CD14-positive monocyte (primary cell): ENCODE data around the gene PLCB2. TPM values are rescaled to one million over a fixed set of nuclear protein-coding genes. Genes with fewer than 3 reads are reported as not detected.
A peak's percentile ranks its signal among the peaks of the same experiment; 100 is the strongest.

Experiments used
- DNase-seq, 3 donors: peaks; one replicate each; pipeline ENCODE4 v3.0.0-alpha.2; 2011 to 2022
- H2AFZ ChIP-seq: 2 replicates; pipeline ENCODE4 v1.6.0; 2012; ENCODE audit warnings: mild to moderate bottlenecking, low read depth, low read length, inconsistent platforms; ENCODE audit not compliant: insufficient read depth, poor library complexity, severe bottlenecking
- H3K27ac ChIP-seq, 2 donors: 1 replicate in 1 of 2; 2 replicates in 1 of 2; pipeline ENCODE4 v1.5.1; 2012 to 2013; ENCODE audit warnings: low read length in 2 of 2, control low read depth in 1 of 2, inconsistent platforms in 1 of 2, low read depth in 1 of 2, mild to moderate bottlenecking in 1 of 2
- H3K27me3 ChIP-seq, 2 donors: one replicate each; pipeline versions ENCODE4 v1.6.0 to v1.6.1; 2011 to 2013; ENCODE audit warnings: low read length in 2 of 2; ENCODE audit not compliant: control insufficient read depth in 2 of 2, insufficient read depth in 2 of 2
- H3K36me3 ChIP-seq, 2 donors: replicated peaks in 1 of 2; 1 replicate in 1 of 2; 2 replicates in 1 of 2; pipeline versions ENCODE4 v1.5.1 to v1.6.1; 2012 to 2013; ENCODE audit warnings: low read length in 2 of 2, control low read depth in 1 of 2, inconsistent platforms in 1 of 2, mild to moderate bottlenecking in 1 of 2; ENCODE audit not compliant: insufficient read depth in 2 of 2, control insufficient read depth in 1 of 2
- H3K4me1 ChIP-seq, 2 donors: 1 replicate in 1 of 2; 2 replicates in 1 of 2; pipeline versions ENCODE4 v1.5.1 to v1.6.1; 2012 to 2013; ENCODE audit warnings: low read length in 2 of 2, control low read depth in 1 of 2, inconsistent platforms in 1 of 2, mild to moderate bottlenecking in 1 of 2, moderate library complexity in 1 of 2; ENCODE audit not compliant: insufficient read depth in 2 of 2, control insufficient read depth in 1 of 2
- H3K4me2 ChIP-seq: replicated peaks from 2 replicates; pipeline ENCODE3; 2012; ENCODE audit warnings: low read length, moderate library complexity, mild to moderate bottlenecking; ENCODE audit not compliant: poor library complexity, severe bottlenecking; ENCODE audit errors: extremely low read depth
- H3K4me3 ChIP-seq, 3 experiments: fragments of 200-600 bp in 1 of 3; sonication (generic) in 1 of 3; replicated peaks in 1 of 3; 1 replicate in 2 of 3; 2 replicates in 1 of 3; pipeline ENCODE4 v1.5.1; 2011 to 2013; ENCODE audit warnings: low read length in 3 of 3, mild to moderate bottlenecking in 3 of 3, control low read depth in 2 of 3, low read depth in 2 of 3, inconsistent platforms in 1 of 3, moderate library complexity in 1 of 3
- H3K79me2 ChIP-seq: 2 replicates; pipeline ENCODE4 v1.6.0; 2012; ENCODE audit warnings: mild to moderate bottlenecking, control low read depth, inconsistent platforms, low read length, moderate library complexity; ENCODE audit not compliant: insufficient read depth
- H3K9ac ChIP-seq: 2 replicates; pipeline ENCODE4 v1.6.0; 2017; ENCODE audit warnings: low read length, mild to moderate bottlenecking; ENCODE audit not compliant: insufficient read depth, poor library complexity, severe bottlenecking
- H3K9me3 ChIP-seq, 2 donors: replicated peaks in 1 of 2; 1 replicate in 1 of 2; 2 replicates in 1 of 2; pipeline versions ENCODE4 v1.5.1 to v1.6.1; 2012 to 2013; ENCODE audit warnings: low read length in 2 of 2, control low read depth in 1 of 2; ENCODE audit not compliant: control insufficient read depth in 1 of 2, insufficient read depth in 1 of 2
- H4K20me1 ChIP-seq: 2 replicates; pipeline ENCODE4 v1.6.0; 2012; ENCODE audit warnings: mild to moderate bottlenecking, low read length, control low read depth, moderate library complexity; ENCODE audit not compliant: insufficient read depth
- H3K27ac Mint-ChIP-seq, 7 donors: one replicate each; pipeline ENCODE4 v1.8.0; 2020; ENCODE audit warnings: mild to moderate bottlenecking in 7 of 7, mixed read lengths in 7 of 7, moderate library complexity in 6 of 7, inconsistent platforms in 2 of 7
- H3K27me3 Mint-ChIP-seq, 3 donors: one replicate each; pipeline ENCODE4 v1.8.0; 2021 to 2022; ENCODE audit warnings: low read depth in 3 of 3, mild to moderate bottlenecking in 3 of 3, mixed read lengths in 3 of 3, moderate library complexity in 3 of 3, inconsistent platforms in 1 of 3
- H3K36me3 Mint-ChIP-seq, 2 donors: one replicate each; pipeline ENCODE4 v1.8.0; 2020; ENCODE audit warnings: mixed read lengths in 2 of 2, inconsistent platforms in 1 of 2, mild to moderate bottlenecking in 1 of 2
- H3K4me1 Mint-ChIP-seq: one replicate; pipeline ENCODE4 v1.8.0; 2020; ENCODE audit warnings: mild to moderate bottlenecking, mixed read lengths
- H3K4me3 Mint-ChIP-seq, 2 donors: one replicate each; pipeline ENCODE4 v1.8.0; 2020; ENCODE audit warnings: mild to moderate bottlenecking in 2 of 2, mixed read lengths in 2 of 2, moderate library complexity in 1 of 2
- H3K9me3 Mint-ChIP-seq, 7 donors: one replicate each; pipeline ENCODE4 v1.8.0; 2020 to 2022; ENCODE audit warnings: mixed read lengths in 7 of 7, mild to moderate bottlenecking in 6 of 7, moderate library complexity in 6 of 7, inconsistent platforms in 2 of 7
- CTCF ChIP-seq: fragments of 200-600 bp; IDR thresholded peaks from one replicate; pipeline ENCODE4 v1.8.0; 2022; ENCODE audit warnings: antibody characterized with exemption, mild to moderate bottlenecking
- WGBS: methylation state at CpG from one replicate; pipeline ENCODE4 v1.1.5; 2013; ENCODE audit warnings: missing lambda C conversion rate; ENCODE audit not compliant: insufficient coverage; 5-methylcytosine and 5-hydroxymethylcytosine counted together
- intact Hi-C, 2 donors: fragments of 100-400 bp; cut with micrococcal nuclease; formaldehyde crosslinking; loops; one replicate each; pipeline versions ENCODE4 v1.15.0 to v1.15.1; 2023
- polyA plus RNA-seq, 3 donors: library from polyadenylated mRNA; depleted of rRNA in 1 of 3; unstranded in 2 of 3; stranded (reverse) in 1 of 3; fragments of 300-500 nt in 2 of 3; fragments of >200 nt in 1 of 3; fragmentation: Illumina TruSeq in 2 of 3; gene quantifications; 1 replicate in 2 of 3; 2 replicates in 1 of 3; pipeline ENCODE4 v1.2.3, GENCODE V29; 2012 to 2021

The PLCB2 gene
- polyA plus RNA-seq, 3 donors, result 56.5 to 1,191 (median 74.5) TPM

- peaks cover 0 to 10% (median 0%) of the 10 kb centered on the region in 7 donors for H3K9me3 Mint-ChIP-seq
- peaks cover 36 to 58% (median 50%) of the 10 kb centered on the region in 3 donors for H3K27me3 Mint-ChIP-seq
- 47% methylated on average over 40 of the region's 40 CpGs for whole genome bisulfite sequencing
- Histone ChIP-seq H3K4me1 (peaks cover 63 to 82% of the 10 kb centered on the region in 2 donors), H3K79me2 (no peaks in the 10 kb centered on the region), H3K36me3 (no peaks in the 10 kb centered on the region), H3K27me3 (peaks cover 9 to 33% of the 10 kb centered on the region in 2 donors), H3K4me3 (no peak overlapping the region), H3K9ac (no peak overlapping the region), H3K4me2 (peak overlapping the region; percentile 5), H3K9me3 (no peaks in the 10 kb centered on the region), H3K27ac (no peak overlapping the region), H4K20me1 (peaks cover 14% of the 10 kb centered on the region), H2AFZ (no peak overlapping the region)
- DNase-seq, result peak; percentile 49 to 64 (median 58)
- H3K36me3 Mint-ChIP-seq, result peaks cover 10% of the 10 kb centered on the region in 2 donors
- peak overlapping the region in 1 of 2 donors; percentile 30 for H3K4me3 Mint-ChIP-seq
- intact Hi-C loops, result loop anchor here (1.0 to 10.0 kb wide), 6 partner anchors 33 to 495 kb away; partner anchors contain the start of gene FSIP1 (in 1 of the 2)
- peaks cover 53% of the 10 kb centered on the region for H3K4me1 Mint-ChIP-seq
- no peak overlapping the region for H3K27ac Mint-ChIP-seq
- peak; percentile 99 for TF ChIP-seq CTCF
Observed at GRCh38 chr15:40279437-40280141, 28.1 kb downstream of the PLCB2 start.

GRCh38 chr15:40278026-40278425 is 29.7 kb downstream of the PLCB2 start:
- Mint-ChIP-seq H3K27ac (no peak overlapping the region), H3K4me1 (peaks cover 45% of the 10 kb centered on the region), H3K36me3 (peaks cover 0 to 1% of the 10 kb centered on the region in 2 donors), H3K4me3 (peak overlapping the region; percentile 66 to 87), H3K9me3 (peaks cover 0 to 5% (median 0%) of the 10 kb centered on the region in 7 donors), H3K27me3 (peaks cover 23 to 43% (median 36%) of the 10 kb centered on the region in 3 donors)
- H3K9ac ChIP-seq, result no peak overlapping the region
- no peaks in the 10 kb centered on the region for H3K79me2 ChIP-seq
- H3K4me1 ChIP-seq, result peaks cover 56 to 72% of the 10 kb centered on the region in 2 donors
- no peaks in the 10 kb centered on the region for H3K9me3 ChIP-seq
- H3K27me3 ChIP-seq, result peaks cover 9 to 20% of the 10 kb centered on the region in 2 donors
- TF ChIP-seq CTCF, result no peak
- H4K20me1 ChIP-seq, result no peaks in the 10 kb centered on the region
- intact Hi-C loops, result loop anchor here (5.0 to 10.0 kb wide), 5 partner anchors 34 to 493 kb away; partner anchors contain the start of gene FSIP1 (in 1 of the 2)
- peak overlapping the region; percentile 36 for H2AFZ ChIP-seq
- H3K36me3 ChIP-seq, result no peaks in the 10 kb centered on the region
- WGBS, result 82% methylated on average over 7 of the region's 10 CpGs
- H3K4me2 ChIP-seq, result peak overlapping the region; percentile 64
- peak overlapping the region in 1 of 3 experiments; percentile 60 for H3K4me3 ChIP-seq
- DNase-seq, result no peak
- H3K27ac ChIP-seq, result no peak overlapping the region
